NCI-H2171 treated with DMSO at 0.1 percent for 48 hours (cell line): Measurements from ENCODE around the gene BEND7.
"Not testable (repeated sequence)": the region's sequence is repeated elsewhere in the genome, so short reads cannot be mapped to it uniquely, and the experiment has no call there.

ENCODE experiments used
- DNase-seq: peaks from one replicate; lab custom pipeline; 2025; lab: John Stamatoyannopoulos, UW

Gene BEND7

DNA sequence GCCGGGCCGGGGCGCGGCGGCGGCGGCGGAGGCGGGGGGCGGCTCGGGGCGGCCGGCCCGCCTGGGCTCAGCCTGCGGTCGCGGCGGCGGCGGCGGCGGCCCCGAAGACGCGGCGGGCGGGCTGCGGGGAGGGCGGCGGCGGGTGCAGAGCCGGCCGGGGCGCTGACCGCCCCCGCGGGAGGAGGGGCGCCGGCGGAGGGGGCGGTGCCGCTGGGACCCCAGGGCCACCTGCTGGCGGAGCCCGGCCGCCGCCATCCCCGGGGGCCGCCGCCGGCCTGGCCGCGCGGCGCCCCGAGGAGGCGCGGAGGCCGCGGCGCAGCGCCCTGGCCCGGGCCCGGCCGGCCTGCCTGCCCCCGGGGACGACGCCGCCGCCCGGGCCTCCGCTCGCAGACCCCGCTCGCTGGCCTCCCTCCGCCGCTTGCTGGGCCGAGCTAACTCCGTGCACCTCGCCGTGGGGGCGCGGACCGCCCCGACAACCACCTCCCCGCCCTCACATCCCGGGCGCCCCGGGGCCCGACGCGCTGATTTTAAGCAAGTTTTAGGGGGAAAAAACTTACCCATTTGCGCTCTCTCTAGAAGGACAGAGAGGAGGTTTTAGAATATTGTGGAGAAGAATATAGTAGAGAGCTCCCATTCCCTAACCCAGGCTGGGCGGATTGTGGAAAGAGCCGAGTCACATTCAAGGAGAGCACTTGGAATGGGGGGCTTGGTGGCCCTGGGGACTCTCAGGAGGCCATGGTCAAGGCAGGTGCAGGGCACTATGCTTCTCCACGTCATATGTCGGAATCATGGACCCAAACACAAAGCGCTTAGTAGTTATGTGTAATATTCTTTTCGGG lies at the start of gene BEND7:
Gene BEND7, minus strand, starts transcription at position 140 of the 839 bp plus-strand sequence. CDS start 481 bp downstream, outside the sequence.
- DNase-seq = peak; percentile 10

GRCh38 chr10:13573960-13574359 lies 45.1 kb upstream of the BEND7 start:
- DNase-seq = no peak

- DNase-seq = no peak
Observed at GRCh38 chr10:13571541-13571940, 42.7 kb upstream of the BEND7 start.

GRCh38 chr10:13567030-13567429 lies 38.2 kb upstream of the BEND7 start:
- DNase-seq = no peak

DNA sequence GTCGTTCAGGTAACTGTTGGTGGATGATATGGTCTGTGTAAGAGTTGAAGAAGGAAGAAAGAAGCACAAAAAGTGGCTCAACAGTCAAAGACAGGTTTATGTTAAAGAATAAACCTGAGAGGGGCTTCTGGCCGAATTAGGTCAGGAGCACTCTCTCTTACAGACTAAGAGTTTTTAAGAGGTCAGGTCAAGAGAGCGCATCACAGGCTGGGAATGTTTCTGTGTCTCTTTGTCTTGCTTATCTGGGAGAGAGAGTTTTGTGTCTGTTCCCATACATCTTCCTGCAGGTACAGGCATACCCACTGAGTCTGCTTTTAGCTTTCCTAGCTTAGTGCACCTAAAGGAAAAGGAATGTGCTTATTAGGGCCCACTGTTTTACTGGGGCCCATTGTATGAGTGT lies 35.8 kb upstream of the BEND7 start:
- DNase-seq = no peak

- no peak for DNase-seq
Observed at GRCh38 chr10:13563481-13564445, 34.9 kb upstream of the BEND7 start.

- DNase-seq = peak; percentile 6
Observed at GRCh38 chr10:13560597-13560996, 31.8 kb upstream of the BEND7 start.

DNA sequence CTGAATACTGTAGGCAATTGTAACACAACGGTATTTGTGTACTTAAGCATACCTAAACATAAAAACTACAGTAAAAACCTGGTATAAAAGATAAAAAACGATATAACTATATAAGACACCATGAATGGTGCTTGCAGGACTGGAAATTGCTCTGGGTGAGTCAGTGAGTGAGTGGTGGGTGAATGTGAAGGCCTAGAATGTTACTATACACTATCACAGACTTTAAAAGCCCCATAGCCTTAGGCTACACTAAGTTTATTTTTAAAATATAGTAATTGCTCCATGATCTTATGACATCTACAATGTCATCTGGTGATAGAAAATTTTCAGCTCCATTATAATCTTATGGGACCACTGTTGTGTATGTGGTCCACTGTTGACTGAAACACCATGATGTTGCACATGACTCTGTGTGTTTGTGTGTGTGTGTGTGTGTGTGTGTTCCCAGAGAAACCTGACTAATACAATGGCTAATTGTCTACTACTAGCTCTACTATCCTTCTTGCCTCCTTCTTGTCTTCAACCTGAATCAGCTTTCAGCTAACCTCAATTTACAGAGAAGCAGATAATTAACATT lies 30.4 kb upstream of the BEND7 start:
- DNase-seq = no peak

GRCh38 chr10:13555884-13556510 lies 27.2 kb upstream of the BEND7 start:
- DNase-seq = peak; percentile 77

GRCh38 chr10:13550802-13551201 lies 22.0 kb upstream of the BEND7 start:
- DNase-seq = no peak

- no peak for DNase-seq
Observed at GRCh38 chr10:13542533-13542932, 13.7 kb upstream of the BEND7 start.

DNA sequence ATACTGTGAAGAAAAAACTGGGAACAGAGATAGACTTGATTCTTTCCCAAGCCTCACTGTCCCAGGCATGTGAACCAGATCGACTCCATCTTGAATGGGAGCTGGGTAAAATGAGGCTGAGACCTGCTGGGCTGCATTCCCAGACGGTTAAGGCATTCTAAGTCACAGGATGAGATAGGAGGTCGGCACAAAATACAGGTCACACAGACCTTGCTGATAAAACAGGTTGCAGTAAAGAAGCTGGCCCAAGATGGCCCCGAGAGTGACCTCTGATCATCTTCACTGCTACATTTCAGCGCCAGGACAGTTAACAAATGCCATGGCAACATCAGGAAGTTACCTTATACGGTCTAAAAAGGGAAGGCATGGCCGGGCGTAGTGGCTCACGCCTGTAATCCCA lies 9.2 kb upstream of the BEND7 start:
- DNase-seq = not testable (repeated sequence)

GRCh38 chr10:13536674-13537366 lies 8.0 kb upstream of the BEND7 start:
- DNase-seq = peak; percentile 61

DNA sequence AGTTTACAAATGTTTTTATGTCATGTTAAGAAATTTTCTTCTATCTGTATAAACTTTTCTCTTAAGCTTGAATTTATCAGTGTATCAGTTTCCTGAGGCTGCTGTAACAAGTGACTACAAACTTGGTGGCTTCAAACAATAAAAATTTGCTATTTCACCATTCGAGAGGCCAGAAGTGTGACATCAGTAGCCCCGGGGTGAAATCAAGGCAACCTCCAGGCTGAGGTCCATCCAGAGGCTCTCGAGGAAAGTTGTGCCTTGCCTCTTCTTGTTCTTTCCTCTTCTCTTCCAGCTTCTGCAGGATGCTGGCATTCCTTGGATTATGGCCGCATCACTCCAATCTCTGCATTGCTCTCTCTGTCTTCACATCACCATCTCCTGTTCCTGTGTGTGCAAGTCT lies 6.5 kb upstream of the BEND7 start:
- no peak for DNase-seq

GRCh38 chr10:13529714-13529973 lies 830 bp upstream of the BEND7 start:
- DNase-seq = no peak

- DNase-seq = no peak
Observed at GRCh38 chr10:13528123-13528874, 515 bp downstream of the BEND7 start.

DNA sequence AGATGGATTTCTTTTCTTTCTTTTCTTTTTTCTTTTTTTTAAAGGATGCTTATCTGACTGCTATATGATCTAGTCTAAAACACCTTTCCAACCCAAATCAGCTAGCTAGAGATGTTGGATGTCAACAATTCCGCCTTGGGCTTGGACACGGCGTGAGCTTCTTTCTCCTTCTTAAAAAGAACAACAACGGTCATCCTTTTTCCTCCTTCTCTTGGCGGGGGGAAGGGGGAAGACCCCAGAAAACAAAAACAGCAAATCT lies 1.0 kb downstream of the BEND7 start:
- DNase-seq = no peak

GRCh38 chr10:13526948-13527863 lies 1.6 kb downstream of the BEND7 start:
- DNase-seq = no peak

GRCh38 chr10:13525663-13526062 lies 3.2 kb downstream of the BEND7 start:
- no peak for DNase-seq

GRCh38 chr10:13521026-13521425 lies 7.8 kb downstream of the BEND7 start:
- DNase-seq = no peak
